Measurements from ENCODE around the gene LCLAT1. TPM values are rescaled to one million over a fixed set of nuclear protein-coding genes. Genes with fewer than 3 reads are reported as not detected.

LCLAT1 gene
- total RNA-seq, 1 donor from 2014 or later = 41.0 TPM

- Histone ChIP-seq H3K4me3 (no peak overlapping the region), H3K27me3 (ENCODE audit: low read depth) (no peaks in the 10 kb centered on the region), H3K27ac (replicated peaks) (no peak overlapping the region), H3K4me1 (peaks cover 46% of the 10 kb centered on the region), H3K9me3 (replicated peaks) (no peaks in the 10 kb centered on the region), H3K36me3 (no peaks in the 10 kb centered on the region)
- intact Hi-C loops (cut with micrococcal nuclease) = no loop called here
- DNase-seq = no peak
- TF ChIP-seq CTCF (IDR thresholded peaks at IDR 0.05; ENCODE audit: borderline replicate concordance) = no peak
Observed at GRCh38 chr2:30628341-30628740, 181.3 kb downstream of the LCLAT1 start.

- Histone ChIP-seq H3K27ac (replicated peaks) (no peak overlapping the region), H3K36me3 (no peaks in the 10 kb centered on the region), H3K4me3 (no peak overlapping the region), H3K9me3 (replicated peaks) (no peaks in the 10 kb centered on the region), H3K27me3 (ENCODE audit: low read depth) (no peaks in the 10 kb centered on the region), H3K4me1 (peaks cover 46% of the 10 kb centered on the region)
- no peak for TF ChIP-seq CTCF (IDR thresholded peaks at IDR 0.05; ENCODE audit: borderline replicate concordance)
- no peak for DNase-seq
- intact Hi-C loops (cut with micrococcal nuclease) = no loop called here
Observed at GRCh38 chr2:30629866-30630265, 182.8 kb downstream of the LCLAT1 start.

- intact Hi-C loops (cut with micrococcal nuclease) = no loop called here
- H3K27me3 ChIP-seq (ENCODE audit: low read depth) = no peaks in the 10 kb centered on the region
- no peaks in the 10 kb centered on the region for H3K9me3 ChIP-seq (replicated peaks)
- no peak overlapping the region for H3K27ac ChIP-seq (replicated peaks)
- H3K36me3 ChIP-seq = no peaks in the 10 kb centered on the region
- H3K4me3 ChIP-seq = no peak overlapping the region
- peaks cover 37% of the 10 kb centered on the region for H3K4me1 ChIP-seq
- TF ChIP-seq CTCF (IDR thresholded peaks at IDR 0.05; ENCODE audit: borderline replicate concordance) = no peak
- no peak for DNase-seq
Observed at GRCh38 chr2:30631051-30631671, 184.1 kb downstream of the LCLAT1 start.

GRCh38 chr2:30633039-30633438 lies 186.0 kb downstream of the LCLAT1 start:
- Histone ChIP-seq H3K4me1 (peaks cover 27% of the 10 kb centered on the region), H3K9me3 (replicated peaks) (no peaks in the 10 kb centered on the region), H3K27me3 (ENCODE audit: low read depth) (no peaks in the 10 kb centered on the region), H3K27ac (replicated peaks) (no peak overlapping the region), H3K4me3 (no peak overlapping the region), H3K36me3 (no peaks in the 10 kb centered on the region)
- TF ChIP-seq CTCF (IDR thresholded peaks at IDR 0.05; ENCODE audit: borderline replicate concordance) = no peak
- DNase-seq = no peak
- intact Hi-C loops (cut with micrococcal nuclease) = no loop called here

GRCh38 chr2:30636311-30636710 lies 189.3 kb downstream of the LCLAT1 start:
- DNase-seq = no peak
- peaks cover 18% of the 10 kb centered on the region for H3K36me3 ChIP-seq
- no peaks in the 10 kb centered on the region for H3K9me3 ChIP-seq (replicated peaks)
- H3K27me3 ChIP-seq (ENCODE audit: low read depth) = no peaks in the 10 kb centered on the region
- intact Hi-C loops (cut with micrococcal nuclease) = no loop called here
- TF ChIP-seq CTCF (IDR thresholded peaks at IDR 0.05; ENCODE audit: borderline replicate concordance) = no peak
- no peak overlapping the region for H3K27ac ChIP-seq (replicated peaks)
- H3K4me1 ChIP-seq = peaks cover 14% of the 10 kb centered on the region
- H3K4me3 ChIP-seq = no peak overlapping the region

Data from left ventricle myocardium inferior (tissue), 1 donor.